Common myeloid progenitor, CD34-positive (primary cell): ENCODE results near the gene CD3G.
"Not testable (repeated sequence)": the region's sequence is repeated elsewhere in the genome, so short reads cannot be mapped to it uniquely, and the experiment has no call there.

Source experiments
- CTCF ChIA-PET: fragments of 350-600 bp; sonication (Branson Sonifier 250); formaldehyde crosslinking; loops from one replicate; lab custom pipeline; 2021; ENCODE audit warnings: antibody characterized with exemption; lab: Charles Lee
- POLR2A ChIA-PET: fragments of 350-600 bp; sonication (Branson Sonifier 250); formaldehyde crosslinking; loops from one replicate; lab custom pipeline; 2021; ENCODE audit warnings: antibody characterized with exemption; lab: Charles Lee
- DNase-seq, 3 donors: peaks; one replicate each; pipeline versions ENCODE4 v3.0.0 to v3.0.0-alpha.2; 2013
- H3K27ac ChIP-seq, 2 experiments: 1 replicate in 1 of 2; 2 replicates in 1 of 2; pipeline ENCODE4 v1.7.0; 2013; ENCODE audit warnings: inconsistent platforms in 2 of 2, low read length in 2 of 2, mild to moderate bottlenecking in 2 of 2, low read depth in 1 of 2, moderate library complexity in 1 of 2; ENCODE audit not compliant: severe bottlenecking in 2 of 2, insufficient read depth in 1 of 2, poor library complexity in 1 of 2
- H3K27me3 ChIP-seq, 5 experiments: replicated peaks in 2 of 5; 1 replicate in 3 of 5; 2 replicates in 2 of 5; pipeline versions ENCODE4 v1.6.1 to v1.7.0; 2013; ENCODE audit warnings: low read length in 4 of 5, mild to moderate bottlenecking in 2 of 5, moderate library complexity in 2 of 5, inconsistent platforms in 1 of 5; ENCODE audit not compliant: insufficient read depth in 5 of 5, control insufficient read depth in 4 of 5
- H3K36me3 ChIP-seq, 4 experiments: 1 replicate in 2 of 4; 2 replicates in 2 of 4; pipeline versions ENCODE4 v1.6.1 to v1.7.0; 2013; ENCODE audit warnings: low read length in 3 of 4, control low read depth in 1 of 4, mild to moderate bottlenecking in 1 of 4; ENCODE audit not compliant: control insufficient read depth in 4 of 4, insufficient read depth in 4 of 4
- H3K4me1 ChIP-seq, 4 experiments: 1 replicate in 3 of 4; 2 replicates in 1 of 4; pipeline versions ENCODE4 v1.6.1 to v1.7.1; 2013; ENCODE audit warnings: low read length in 3 of 4, mild to moderate bottlenecking in 3 of 4, control low read depth in 1 of 4, inconsistent platforms in 1 of 4, moderate library complexity in 1 of 4; ENCODE audit not compliant: control insufficient read depth in 4 of 4, insufficient read depth in 4 of 4; ENCODE audit errors: control extremely low read depth in 1 of 4
- H3K4me3 ChIP-seq, 7 experiments: 1 replicate in 4 of 7; 2 replicates in 3 of 7; pipeline versions ENCODE4 v1.5.1 to v1.7.0; 2013; ENCODE audit warnings: mild to moderate bottlenecking in 7 of 7, low read length in 6 of 7, moderate library complexity in 6 of 7, inconsistent platforms in 2 of 7, low read depth in 2 of 7, control low read depth in 1 of 7; ENCODE audit not compliant: insufficient read depth in 4 of 7, control insufficient read depth in 1 of 7; ENCODE audit errors: extremely low read depth in 1 of 7
- H3K9me3 ChIP-seq, 5 experiments: 1 replicate in 4 of 5; 2 replicates in 1 of 5; pipeline versions ENCODE4 v1.6.1 to v1.7.1; 2013; ENCODE audit warnings: low read length in 4 of 5, mild to moderate bottlenecking in 2 of 5, inconsistent platforms in 1 of 5, low read depth in 1 of 5, moderate library complexity in 1 of 5; ENCODE audit not compliant: control insufficient read depth in 4 of 5, insufficient read depth in 2 of 5; ENCODE audit errors: control extremely low read depth in 1 of 5
- WGBS: methylation state at CpG from one replicate; pipeline ENCODE4 v1.1.5; 2013; ENCODE audit not compliant: insufficient coverage; 5-methylcytosine and 5-hydroxymethylcytosine counted together

Gene CD3G

DNA sequence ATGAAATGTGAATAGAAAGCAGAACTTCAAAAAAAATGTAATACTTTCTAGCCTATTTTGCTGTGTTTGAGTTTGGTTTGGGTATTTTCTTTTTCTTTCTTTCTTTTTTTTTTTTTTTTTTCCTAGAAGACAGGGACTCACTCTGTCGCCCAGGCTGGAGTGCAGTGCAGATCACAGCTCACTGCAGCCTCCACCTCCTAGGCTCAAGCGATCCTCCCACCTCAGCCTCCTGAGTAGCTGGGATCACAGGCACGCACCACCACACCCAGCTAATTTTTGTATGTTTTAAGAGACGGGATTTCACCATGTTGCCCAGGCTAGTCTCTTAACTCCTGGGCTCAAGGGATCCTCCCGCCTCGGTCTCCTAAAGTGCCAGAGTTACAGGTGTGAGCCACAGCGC is 58.5 kb downstream of the CD3G start:
- CTCF ChIA-PET = interaction anchor here (0.6 to 2.1 kb wide), 10 partner anchors 9 to 161 kb away, joined by 3 to 9 read pairs (median 4); no protein-coding TSS in a partner anchor
- H3K27me3 ChIP-seq, DNase-seq, H3K9me3 ChIP-seq, POLR2A ChIA-PET: not testable (repeated sequence)
- H3K4me3 ChIP-seq = peak overlapping the region in 6 of 7 experiments; percentile 89 to 100 (median 96)
- peaks cover 8 to 23% (median 13%) of the 10 kb centered on the region in 4 experiments for H3K4me1 ChIP-seq
- H3K27ac ChIP-seq = peak overlapping the region in 1 of 2 experiments; percentile 95
- H3K36me3 ChIP-seq = peaks cover 5 to 28% (median 22%) of the 10 kb centered on the region in 4 experiments
- WGBS = 95% methylated on average over 6 of the region's 7 CpGs
